Islet precursor cell (in vitro differentiated cells): ENCODE measurements around the gene CYSTM1.

Experiments
- DNase-seq: peaks from one replicate; pipeline ENCODE4 v3.0.0-alpha.2; 2018

CYSTM1 gene

GRCh38 chr5:140215276-140215675 is 40.3 kb downstream of the CYSTM1 start:
- no peak for DNase-seq

DNA sequence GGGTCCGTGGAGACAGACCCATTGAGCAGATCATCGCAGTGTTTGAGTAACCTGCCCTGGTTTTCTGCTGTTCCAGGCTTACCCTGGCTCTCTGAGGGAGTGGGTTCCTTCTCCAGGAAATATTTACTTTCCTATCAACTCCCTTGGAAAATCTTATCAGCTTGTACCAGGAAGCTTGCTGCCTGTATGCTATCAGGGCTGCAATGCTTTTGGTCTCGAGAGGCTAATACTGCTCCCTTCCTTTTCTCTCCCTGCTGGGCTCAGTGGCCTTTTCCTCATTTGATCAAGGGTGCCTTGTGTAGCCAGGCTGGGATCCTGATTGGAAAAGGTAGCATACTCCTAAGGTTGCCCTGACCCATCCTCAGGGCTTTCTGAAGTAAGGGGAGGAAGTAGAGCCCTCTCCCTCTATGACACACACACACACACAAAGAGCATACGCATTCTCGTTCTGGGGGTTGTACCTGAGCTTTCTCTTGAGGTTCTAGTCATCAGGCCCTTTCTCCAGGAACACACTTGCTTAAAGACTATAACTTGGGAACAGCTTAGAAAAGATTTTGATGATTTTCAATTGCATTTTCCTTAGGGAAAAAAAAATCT is 41.6 kb downstream of the CYSTM1 start:
- no peak for DNase-seq

DNA sequence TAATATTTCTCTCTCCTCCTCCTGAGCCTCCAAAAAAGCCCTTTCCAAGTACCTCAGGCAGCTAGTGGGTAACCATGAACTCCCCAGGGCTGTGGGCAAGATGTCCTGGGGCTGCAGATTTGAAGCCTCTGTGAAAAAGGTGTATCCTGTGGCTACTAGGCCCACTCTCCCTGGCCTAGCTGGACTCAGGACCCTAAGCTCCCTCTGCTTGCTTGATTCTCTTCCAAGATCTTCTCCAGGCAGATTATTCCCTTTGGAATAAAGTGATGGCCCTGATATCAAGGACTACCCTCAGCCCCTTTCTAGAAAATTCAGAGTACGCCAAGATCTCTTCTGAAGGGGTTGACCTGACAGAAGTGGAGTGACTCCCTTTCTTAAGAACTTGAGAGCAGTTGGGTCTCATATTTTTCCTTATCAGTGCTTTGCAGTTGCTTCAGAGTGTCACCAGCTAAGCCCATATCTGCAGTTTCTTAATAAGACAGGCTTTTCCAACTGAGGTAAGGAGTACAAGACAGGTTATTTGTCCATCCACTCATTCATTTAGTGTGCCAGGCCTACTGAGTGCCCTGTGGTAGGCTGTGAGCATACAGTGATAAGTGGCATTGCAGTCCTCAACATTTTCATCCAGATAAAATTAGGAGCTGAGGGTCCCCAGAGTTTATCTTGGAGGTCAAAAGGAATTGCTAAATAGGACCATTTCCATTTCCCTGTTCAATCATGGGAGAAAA is 42.5 kb downstream of the CYSTM1 start:
- DNase-seq: no peak

GRCh38 chr5:140219068-140219991 is 44.3 kb downstream of the CYSTM1 start:
- no peak for DNase-seq

GRCh38 chr5:140220032-140220697 is 45.2 kb downstream of the CYSTM1 start:
- DNase-seq: no peak

DNA sequence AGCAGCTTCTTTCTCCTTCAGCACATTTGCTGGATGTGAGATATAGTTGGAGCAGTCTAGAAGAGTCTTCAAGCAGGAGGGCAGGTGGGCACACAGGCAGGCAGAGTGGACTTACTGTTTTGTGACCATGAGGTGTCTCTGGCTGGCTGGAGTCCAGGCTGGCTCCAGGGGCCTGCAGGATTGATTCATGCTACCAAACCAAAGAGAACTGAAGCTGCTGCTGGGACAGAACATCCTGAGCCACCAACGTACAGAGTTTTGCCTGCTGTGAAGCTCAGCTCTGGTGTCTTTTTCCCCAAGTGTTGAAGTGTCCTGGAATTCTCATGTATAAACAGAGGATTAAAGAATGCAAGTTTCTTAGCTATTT is 45.7 kb downstream of the CYSTM1 start:
- DNase-seq: no peak

DNA sequence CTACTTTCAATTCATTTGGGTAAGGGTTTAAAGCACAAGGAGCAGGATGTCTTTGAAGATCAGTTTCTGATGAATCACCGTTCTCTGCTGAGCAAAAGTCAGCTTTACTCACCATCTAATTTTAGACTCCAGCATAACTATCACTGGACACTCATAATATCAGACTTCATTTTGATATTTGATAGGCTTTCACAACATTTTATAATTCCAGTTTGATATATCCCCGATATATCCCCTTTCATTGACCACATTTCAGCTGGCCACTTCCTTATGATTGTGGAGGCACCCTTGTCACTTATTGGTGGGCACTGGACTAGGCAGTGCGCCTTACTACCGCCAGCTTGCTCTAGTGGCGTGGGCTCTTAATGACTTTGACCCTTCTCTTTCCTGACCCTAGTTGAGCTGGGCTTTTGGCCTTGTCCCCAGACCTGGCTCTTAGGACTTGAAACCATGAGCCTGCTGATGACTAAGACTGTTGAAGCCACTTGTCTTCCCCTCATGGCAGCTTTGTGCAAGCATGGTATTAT is 46.8 kb downstream of the CYSTM1 start:
- no peak for DNase-seq

- no peak for DNase-seq
These were observed 47.4 kb downstream of the CYSTM1 start for GRCh38 chr5:140222416-140222815.

GRCh38 chr5:140223567-140223966 is 48.6 kb downstream of the CYSTM1 start:
- DNase-seq: no peak

- DNase-seq: no peak
These were observed 49.7 kb downstream of the CYSTM1 start for GRCh38 chr5:140224658-140225057.

- DNase-seq: no peak
These were observed 50.4 kb downstream of the CYSTM1 start for GRCh38 chr5:140225396-140225795.

DNA sequence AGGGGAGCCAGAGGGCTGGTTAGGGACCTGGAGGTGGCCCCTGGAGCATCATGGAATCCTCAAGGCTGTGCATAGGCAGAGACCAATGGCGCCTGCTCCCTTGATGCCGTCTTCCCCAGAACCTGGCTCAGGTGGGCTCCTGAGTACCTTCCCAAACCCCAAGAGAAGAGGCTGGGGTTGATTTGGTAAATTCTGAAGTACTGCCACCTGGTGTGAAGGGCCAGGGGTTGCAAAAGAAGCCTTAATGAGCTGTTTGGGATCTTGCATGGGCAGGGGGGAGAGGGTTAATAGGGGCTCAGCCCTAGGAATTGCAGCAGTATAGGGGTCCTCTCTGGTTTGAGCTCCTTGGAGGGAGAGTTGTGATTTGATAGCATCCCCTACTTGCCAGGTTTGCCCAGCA is 52.1 kb downstream of the CYSTM1 start:
- no peak for DNase-seq

DNA sequence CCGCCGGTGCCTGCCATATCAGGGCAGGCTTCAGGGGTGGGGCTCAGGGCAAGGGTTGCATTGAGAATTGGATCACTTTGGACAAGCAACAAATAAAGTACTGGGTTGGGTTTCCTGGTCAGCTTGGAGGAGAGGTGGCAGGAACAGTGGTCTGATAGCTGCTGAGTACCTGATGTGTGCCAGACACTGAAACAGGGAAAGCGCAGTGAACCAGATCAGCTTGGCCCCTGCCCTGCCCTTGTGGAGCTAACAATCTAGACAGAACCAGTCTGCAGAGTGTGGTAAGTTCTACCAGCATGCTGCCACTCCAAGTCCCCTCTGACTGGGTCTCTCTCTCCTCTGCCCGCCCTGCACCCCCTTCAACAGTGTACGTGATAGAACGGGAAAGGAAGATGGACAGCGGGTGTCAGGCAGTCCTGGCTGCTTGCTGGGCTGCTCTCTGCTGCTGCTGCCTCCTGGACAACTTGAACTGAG is 53.4 kb downstream of the CYSTM1 start:
- DNase-seq: no peak

GRCh38 chr5:140230373-140230772 is 55.4 kb downstream of the CYSTM1 start:
- no peak for DNase-seq

GRCh38 chr5:140232731-140233130 is 57.7 kb downstream of the CYSTM1 start:
- DNase-seq: no peak

- DNase-seq: no peak
These were observed 59.5 kb downstream of the CYSTM1 start for GRCh38 chr5:140234377-140234989.

GRCh38 chr5:140235791-140236551 is 61.0 kb downstream of the CYSTM1 start:
- DNase-seq: no peak

GRCh38 chr5:140236891-140237598 is 62.1 kb downstream of the CYSTM1 start:
- no peak for DNase-seq

- no peak for DNase-seq
These were observed 63.8 kb downstream of the CYSTM1 start for GRCh38 chr5:140238756-140239155.

- no peak for DNase-seq
These were observed 64.5 kb downstream of the CYSTM1 start for GRCh38 chr5:140239461-140239860.
